Lung (tissue), 12 donors: ENCODE measurements around the gene GTF2IRD1. TPM values are rescaled to one million over a fixed set of nuclear protein-coding genes. Genes with fewer than 3 reads are reported as not detected.

Source experiments
- ATAC-seq: fragments of 200-7000 bp; cut with Tn5 transposase; one replicate; pipeline ENCODE4 v1.9.1; 2020; ENCODE audit warnings: moderate number of reproducible peaks; ENCODE audit not compliant: insufficient read depth, low FRiP score
- DNase-seq, 3 donors: peaks; one replicate each; pipeline ENCODE4 v3.0.0-alpha.2; 2013 to 2017
- H3K27ac ChIP-seq, 2 donors: one replicate each; pipeline ENCODE4 v1.5.1; 2013; ENCODE audit warnings: mild to moderate bottlenecking in 2 of 2, moderate library complexity in 2 of 2, control low read depth in 1 of 2, inconsistent platforms in 1 of 2, low read depth in 1 of 2, low read length in 1 of 2
- H3K27me3 ChIP-seq, 3 donors: one replicate each; pipeline ENCODE4 v1.5.1; 2013; ENCODE audit warnings: low read length in 2 of 3; ENCODE audit not compliant: control insufficient read depth in 3 of 3, insufficient read depth in 3 of 3
- H3K36me3 ChIP-seq, 4 donors: one replicate each; pipeline ENCODE4 v1.5.1; 2013; ENCODE audit warnings: low read length in 4 of 4, mild to moderate bottlenecking in 1 of 4, moderate library complexity in 1 of 4; ENCODE audit not compliant: control insufficient read depth in 4 of 4, insufficient read depth in 4 of 4
- H3K4me1 ChIP-seq, 5 donors: one replicate each; pipeline ENCODE4 v1.5.1; 2013; ENCODE audit warnings: low read length in 5 of 5, mild to moderate bottlenecking in 2 of 5, moderate library complexity in 1 of 5; ENCODE audit not compliant: control insufficient read depth in 5 of 5, insufficient read depth in 5 of 5
- H3K4me3 ChIP-seq: one replicate; pipeline ENCODE4 v1.5.1; 2013; ENCODE audit warnings: mild to moderate bottlenecking, control low read depth, moderate library complexity
- H3K9ac ChIP-seq, 2 donors: one replicate each; pipeline ENCODE4 v1.5.1; 2013; ENCODE audit warnings: low read length in 2 of 2, control low read depth in 1 of 2; ENCODE audit not compliant: insufficient read depth in 1 of 2
- H3K9me3 ChIP-seq, 4 donors: one replicate each; pipeline ENCODE4 v1.5.1; 2013; ENCODE audit warnings: low read length in 3 of 4, mild to moderate bottlenecking in 1 of 4, moderate library complexity in 1 of 4; ENCODE audit not compliant: control insufficient read depth in 4 of 4, insufficient read depth in 3 of 4
- WGBS, 2 donors: extraction: QIAGEN DNeasy Blood & Tissue Kit; methylation state at CpG; one replicate each; pipeline ENCODE4 v1.1.7; 2013; 5-methylcytosine and 5-hydroxymethylcytosine counted together
- polyA plus RNA-seq, 2 donors: library from polyadenylated mRNA; stranded (reverse); fragments of 200-250 nt; gene quantifications; one replicate each; pipeline ENCODE4 v1.2.1, GENCODE V29; 2013
- total RNA-seq, 2 donors: library from RNA; depleted of rRNA in 1 of 2; stranded (reverse); fragments of >200 nt in 1 of 2; gene quantifications; one replicate each; pipeline ENCODE4 v1.2.1, GENCODE V29; 2014 to 2021
- TF ChIP-seq, protein P1 (sequence below): IDR thresholded peaks from 2 replicates; pipeline ENCODE4 v1.5.1; 2012; ENCODE audit warnings: mild to moderate bottlenecking; ENCODE audit errors: control extremely low read depth, extremely low read depth
- donor health status: control.
- donor health status: control.
- donor health status: Bipolar disorder and iron deficiency.
- donor health status: healthy.
- donor health status: DM: yes; HTN: yes; CAD: no.

The GTF2IRD1 gene
- total and polyA plus RNA-seq, 4 donors = 9.3 to 24.1 (median 17.2) TPM

DNA sequence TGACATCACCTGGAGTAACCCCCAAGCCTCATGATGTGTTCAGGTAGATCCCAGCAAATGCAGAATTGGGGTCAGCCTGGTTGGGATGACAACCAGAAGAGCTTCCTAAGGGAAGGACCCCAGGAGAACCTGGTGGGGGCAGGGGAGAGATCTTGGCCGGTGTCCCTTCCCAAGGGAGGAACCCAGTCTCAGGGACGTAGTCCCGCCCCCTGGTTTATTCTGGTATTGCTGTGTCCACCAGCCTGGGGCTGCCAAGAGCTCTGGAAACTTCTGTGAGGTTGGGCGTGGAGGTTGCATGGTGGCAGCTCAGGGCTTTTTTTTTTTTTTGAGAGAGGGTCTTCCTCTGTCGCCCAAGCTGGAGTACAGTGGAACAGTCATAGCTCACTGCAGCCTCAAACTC is 19.4 kb downstream of the GTF2IRD1 start:
- H3K36me3 ChIP-seq = no peaks in the 10 kb centered on the region
- H3K4me3 ChIP-seq = no peak overlapping the region
- WGBS, 2 donors = 77 to 78% methylated on average over 5 of the region's 5 CpGs
- peak overlapping the region in 1 of 2 donors; percentile 45 for H3K27ac ChIP-seq
- DNase-seq (no peak), ATAC-seq (no peak)
- H3K9me3 ChIP-seq = no peaks in the 10 kb centered on the region
- TF ChIP-seq, protein P1, sequence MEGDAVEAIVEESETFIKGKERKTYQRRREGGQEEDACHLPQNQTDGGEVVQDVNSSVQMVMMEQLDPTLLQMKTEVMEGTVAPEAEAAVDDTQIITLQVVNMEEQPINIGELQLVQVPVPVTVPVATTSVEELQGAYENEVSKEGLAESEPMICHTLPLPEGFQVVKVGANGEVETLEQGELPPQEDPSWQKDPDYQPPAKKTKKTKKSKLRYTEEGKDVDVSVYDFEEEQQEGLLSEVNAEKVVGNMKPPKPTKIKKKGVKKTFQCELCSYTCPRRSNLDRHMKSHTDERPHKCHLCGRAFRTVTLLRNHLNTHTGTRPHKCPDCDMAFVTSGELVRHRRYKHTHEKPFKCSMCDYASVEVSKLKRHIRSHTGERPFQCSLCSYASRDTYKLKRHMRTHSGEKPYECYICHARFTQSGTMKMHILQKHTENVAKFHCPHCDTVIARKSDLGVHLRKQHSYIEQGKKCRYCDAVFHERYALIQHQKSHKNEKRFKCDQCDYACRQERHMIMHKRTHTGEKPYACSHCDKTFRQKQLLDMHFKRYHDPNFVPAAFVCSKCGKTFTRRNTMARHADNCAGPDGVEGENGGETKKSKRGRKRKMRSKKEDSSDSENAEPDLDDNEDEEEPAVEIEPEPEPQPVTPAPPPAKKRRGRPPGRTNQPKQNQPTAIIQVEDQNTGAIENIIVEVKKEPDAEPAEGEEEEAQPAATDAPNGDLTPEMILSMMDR = no peak
- H3K4me1 ChIP-seq = peaks cover 2 to 16% (median 8%) of the 10 kb centered on the region in 5 donors
- no peaks in the 10 kb centered on the region for H3K27me3 ChIP-seq
- no peak overlapping the region for H3K9ac ChIP-seq

DNA sequence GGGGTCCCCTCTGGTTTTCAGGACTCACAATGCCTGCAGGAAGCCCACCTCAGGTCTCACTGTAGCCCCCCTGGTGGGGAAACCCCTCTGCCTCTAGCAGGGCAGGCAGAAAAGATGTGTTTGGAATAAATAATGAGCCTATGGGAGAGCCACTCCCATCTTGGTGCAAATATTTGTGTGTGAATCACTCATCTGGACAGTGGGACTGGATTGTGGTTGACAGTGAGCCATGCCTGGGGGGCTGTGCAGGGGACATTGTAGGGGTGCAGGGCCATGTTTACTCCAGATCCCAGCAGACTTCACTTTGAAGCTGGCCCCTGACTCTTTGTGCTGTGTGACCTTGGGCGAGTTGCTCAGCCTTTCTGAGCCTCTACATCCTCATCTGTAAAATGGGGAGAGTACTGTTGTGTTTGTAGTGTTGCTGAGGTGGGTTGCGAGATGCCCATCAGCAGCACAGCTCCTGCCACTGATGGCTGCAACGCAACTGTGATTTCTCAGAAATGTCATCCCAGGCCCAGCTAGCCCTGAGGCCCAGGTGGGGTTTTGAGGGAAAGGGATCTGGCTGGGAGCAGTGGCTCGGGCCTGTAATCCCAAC is 20.7 kb downstream of the GTF2IRD1 start:
- Histone ChIP-seq H3K27ac (peak overlapping the region in 1 of 2 donors; percentile 37), H3K4me3 (no peak overlapping the region), H3K4me1 (peaks cover 4 to 18% (median 12%) of the 10 kb centered on the region in 5 donors), H3K9me3 (no peaks in the 10 kb centered on the region), H3K9ac (no peak overlapping the region), H3K27me3 (no peaks in the 10 kb centered on the region), H3K36me3 (no peaks in the 10 kb centered on the region)
- WGBS, 2 donors = 95 to 96% methylated on average over 4 of the region's 4 CpGs
- ATAC-seq = no peak
- no peak for DNase-seq
- TF ChIP-seq, protein P1 = no peak

DNA sequence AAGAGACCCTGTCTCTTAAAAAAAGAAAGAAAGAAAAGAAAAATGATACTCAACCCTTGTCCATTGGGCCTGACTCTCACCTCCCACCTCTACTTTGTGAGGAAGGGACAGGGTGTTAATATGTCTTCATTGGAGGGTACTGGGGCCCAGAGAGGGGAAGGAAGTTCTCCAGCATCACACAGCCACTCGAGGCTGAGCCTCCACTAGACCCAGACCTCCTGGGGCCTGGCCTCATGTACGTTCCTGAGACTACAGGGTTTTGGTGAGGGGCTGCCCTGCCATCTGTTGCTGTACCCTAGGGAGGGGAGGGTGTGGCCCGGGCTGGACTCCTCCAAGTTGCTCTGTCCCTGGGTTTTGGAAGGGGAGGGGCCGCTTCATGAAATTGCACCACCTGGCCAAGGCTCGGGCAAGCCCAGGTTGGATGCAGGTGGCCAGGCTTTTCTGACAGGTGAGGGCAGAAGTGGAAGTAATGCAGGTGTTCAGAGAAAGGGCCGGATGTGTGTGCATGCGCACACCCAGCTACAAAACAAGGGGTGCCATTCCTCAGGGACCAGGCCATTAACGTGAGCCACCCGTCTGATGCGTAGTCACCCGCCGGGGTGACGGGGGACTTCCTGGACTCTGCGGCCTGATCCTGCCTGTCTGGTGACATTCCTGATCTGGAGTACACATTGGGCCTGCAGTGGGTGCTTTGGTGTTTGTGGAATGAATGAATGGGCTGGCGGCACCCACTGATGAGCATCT is 21.7 kb downstream of the GTF2IRD1 start:
- H3K27ac ChIP-seq = peak overlapping the region; percentile 22 to 58
- H3K4me1 ChIP-seq = peaks cover 7 to 28% (median 12%) of the 10 kb centered on the region in 5 donors
- H3K9ac ChIP-seq = no peak overlapping the region
- peak; percentile 29 to 66 (median 66) for DNase-seq
- TF ChIP-seq, protein P1 = no peak
- no peaks in the 10 kb centered on the region for H3K9me3 ChIP-seq
- 70 to 75% methylated on average over 15 of the region's 15 CpGs for WGBS, 2 donors
- H3K4me3 ChIP-seq = no peak overlapping the region
- H3K27me3 ChIP-seq = no peaks in the 10 kb centered on the region
- ATAC-seq = no peak
- H3K36me3 ChIP-seq = no peaks in the 10 kb centered on the region
